GM18870 (cell line): Measurements from ENCODE around the gene HTR5A.

Experiments used
- ATAC-seq: cut with Tn5 transposase; IDR thresholded peaks from one replicate; pipeline ENCODE4 v1.9.1; 2021; ENCODE audit warnings: moderate library complexity; ENCODE audit not compliant: unreplicated experiment

Gene HTR5A

GRCh38 chr7:155084969-155085368 is 14.8 kb downstream of the HTR5A start:
- ATAC-seq: no peak

- no peak for ATAC-seq
Measured at GRCh38 chr7:155090684-155091083, 20.6 kb downstream of the HTR5A start.

- ATAC-seq: no peak
Measured at GRCh38 chr7:155093596-155093995, 23.5 kb downstream of the HTR5A start.

GRCh38 chr7:155094636-155095135 is 24.6 kb downstream of the HTR5A start:
- ATAC-seq: no peak

- ATAC-seq: no peak
Measured at GRCh38 chr7:155097338-155097737, 27.2 kb downstream of the HTR5A start.

GRCh38 chr7:155103839-155104238 is 33.7 kb downstream of the HTR5A start:
- ATAC-seq: no peak

- ATAC-seq: no peak
Measured at GRCh38 chr7:155104913-155105312, 34.8 kb downstream of the HTR5A start.

- no peak for ATAC-seq
Measured at GRCh38 chr7:155106356-155106755, 36.2 kb downstream of the HTR5A start.

GRCh38 chr7:155107126-155107525 is 37.0 kb downstream of the HTR5A start:
- no peak for ATAC-seq

GRCh38 chr7:155108144-155108901 is 38.2 kb downstream of the HTR5A start:
- no peak for ATAC-seq

GRCh38 chr7:155109121-155109520 is 39.0 kb downstream of the HTR5A start:
- no peak for ATAC-seq

- no peak for ATAC-seq
Measured at GRCh38 chr7:155115288-155115687, 45.2 kb downstream of the HTR5A start.

- no peak for ATAC-seq
Measured at GRCh38 chr7:155119801-155120382, 49.8 kb downstream of the HTR5A start.

GRCh38 chr7:155120460-155120859 is 50.3 kb downstream of the HTR5A start:
- no peak for ATAC-seq

GRCh38 chr7:155122831-155123230 is 52.7 kb downstream of the HTR5A start:
- ATAC-seq: no peak

GRCh38 chr7:155123413-155123812 is 53.3 kb downstream of the HTR5A start:
- no peak for ATAC-seq

GRCh38 chr7:155124706-155125105 is 54.6 kb downstream of the HTR5A start:
- no peak for ATAC-seq

- no peak for ATAC-seq
Measured at GRCh38 chr7:155129186-155129585, 59.1 kb downstream of the HTR5A start.

GRCh38 chr7:155129789-155130188 is 59.7 kb downstream of the HTR5A start:
- no peak for ATAC-seq

GRCh38 chr7:155130493-155130892 is 60.4 kb downstream of the HTR5A start:
- ATAC-seq: no peak

GRCh38 chr7:155131090-155131489 is 61.0 kb downstream of the HTR5A start:
- ATAC-seq: no peak

GRCh38 chr7:155132431-155132830 is 62.3 kb downstream of the HTR5A start:
- no peak for ATAC-seq
